Cardiac muscle cell (in vitro differentiated cells and primary cell): ENCODE results near the gene ZEB2. TPM values are rescaled to one million over a fixed set of nuclear protein-coding genes. Genes with fewer than 3 reads are reported as not detected.

ENCODE experiments used
- DNase-seq, 2 donors: peaks; one replicate each; pipeline versions ENCODE4 v3.0.0 to v3.0.0-alpha.2; 2010 to 2017; ENCODE audit warnings: low read depth in 1 of 2, low spot score in 1 of 2
- H3K27ac ChIP-seq: fragments of 200-600 bp; sonication (generic); 2 replicates; pipeline ENCODE4 v1.5.1; 2016
- H3K27me3 ChIP-seq: fragments of 200-600 bp; sonication (generic); 2 replicates; pipeline ENCODE4 v1.6.0; 2016; ENCODE audit warnings: control low read depth
- H3K36me3 ChIP-seq: fragments of 200-600 bp; sonication (generic); 2 replicates; pipeline ENCODE4 v1.5.1; 2016; ENCODE audit warnings: control low read depth
- H3K4me1 ChIP-seq: fragments of 200-600 bp; sonication (generic); 2 replicates; pipeline ENCODE4 v1.8.1; 2017; ENCODE audit warnings: low read depth, mild to moderate bottlenecking, mixed run types
- H3K4me3 ChIP-seq: fragments of 200-600 bp; sonication (generic); 2 replicates; pipeline ENCODE4 v1.5.1; 2016; ENCODE audit warnings: mild to moderate bottlenecking
- H3K9me3 ChIP-seq: fragments of 200-600 bp; sonication (generic); 2 replicates; pipeline ENCODE4 v1.5.1; 2017; ENCODE audit warnings: low read depth, mild to moderate bottlenecking, control low read depth
- polyA plus RNA-seq: library from polyadenylated mRNA; unstranded; fragments of >200 nt; fragmentation: Nextera tagmentation; extraction: Ambion mirVana; gene quantifications from 2 replicates; pipeline ENCODE4 v1.2.1, GENCODE V29; 2016
- total RNA-seq: library from RNA; depleted of rRNA; stranded (reverse); fragments of >200 nt; gene quantifications from 2 replicates; pipeline ENCODE4 v1.2.3, GENCODE V29; 2016
- TF ChIP-seq, protein P1 (sequence below): IDR thresholded peaks from 2 replicates; pipeline ENCODE4 v1.5.1; 2012; ENCODE audit warnings: low read depth, mild to moderate bottlenecking, low read length

ZEB2 gene
- total and polyA plus RNA-seq, 2 experiments from 2014 or later: 16.8 to 41.2 TPM

DNA sequence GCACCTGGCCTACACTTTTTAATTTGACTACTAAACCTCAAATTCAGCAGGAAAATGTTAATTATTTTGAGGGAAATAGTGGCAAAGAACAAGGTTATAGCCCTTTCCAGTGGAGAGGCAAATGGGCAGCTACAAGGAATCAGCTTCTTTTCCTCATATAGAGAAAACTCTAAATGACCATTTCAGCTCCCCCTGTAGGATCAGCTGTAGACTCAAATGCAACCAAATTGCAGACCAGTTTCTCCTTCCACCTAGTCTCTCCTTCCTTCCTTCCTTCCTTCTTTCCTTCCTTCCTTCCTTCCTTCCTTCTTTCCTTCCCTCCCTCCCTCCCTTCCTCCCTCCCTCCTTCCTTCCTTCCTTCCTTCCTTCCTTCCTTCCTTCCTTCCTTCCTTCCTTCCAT, 158.2 kb downstream of the ZEB2 start:
- Histone ChIP-seq H3K4me3 (no peak overlapping the region), H3K36me3 (no peaks in the 10 kb centered on the region), H3K4me1 (no peaks in the 10 kb centered on the region), H3K27me3 (no peaks in the 10 kb centered on the region), H3K27ac (no peak overlapping the region), H3K9me3 (no peaks in the 10 kb centered on the region)
- DNase-seq: no peak
- TF ChIP-seq, protein P1, sequence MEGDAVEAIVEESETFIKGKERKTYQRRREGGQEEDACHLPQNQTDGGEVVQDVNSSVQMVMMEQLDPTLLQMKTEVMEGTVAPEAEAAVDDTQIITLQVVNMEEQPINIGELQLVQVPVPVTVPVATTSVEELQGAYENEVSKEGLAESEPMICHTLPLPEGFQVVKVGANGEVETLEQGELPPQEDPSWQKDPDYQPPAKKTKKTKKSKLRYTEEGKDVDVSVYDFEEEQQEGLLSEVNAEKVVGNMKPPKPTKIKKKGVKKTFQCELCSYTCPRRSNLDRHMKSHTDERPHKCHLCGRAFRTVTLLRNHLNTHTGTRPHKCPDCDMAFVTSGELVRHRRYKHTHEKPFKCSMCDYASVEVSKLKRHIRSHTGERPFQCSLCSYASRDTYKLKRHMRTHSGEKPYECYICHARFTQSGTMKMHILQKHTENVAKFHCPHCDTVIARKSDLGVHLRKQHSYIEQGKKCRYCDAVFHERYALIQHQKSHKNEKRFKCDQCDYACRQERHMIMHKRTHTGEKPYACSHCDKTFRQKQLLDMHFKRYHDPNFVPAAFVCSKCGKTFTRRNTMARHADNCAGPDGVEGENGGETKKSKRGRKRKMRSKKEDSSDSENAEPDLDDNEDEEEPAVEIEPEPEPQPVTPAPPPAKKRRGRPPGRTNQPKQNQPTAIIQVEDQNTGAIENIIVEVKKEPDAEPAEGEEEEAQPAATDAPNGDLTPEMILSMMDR: no peak

DNA sequence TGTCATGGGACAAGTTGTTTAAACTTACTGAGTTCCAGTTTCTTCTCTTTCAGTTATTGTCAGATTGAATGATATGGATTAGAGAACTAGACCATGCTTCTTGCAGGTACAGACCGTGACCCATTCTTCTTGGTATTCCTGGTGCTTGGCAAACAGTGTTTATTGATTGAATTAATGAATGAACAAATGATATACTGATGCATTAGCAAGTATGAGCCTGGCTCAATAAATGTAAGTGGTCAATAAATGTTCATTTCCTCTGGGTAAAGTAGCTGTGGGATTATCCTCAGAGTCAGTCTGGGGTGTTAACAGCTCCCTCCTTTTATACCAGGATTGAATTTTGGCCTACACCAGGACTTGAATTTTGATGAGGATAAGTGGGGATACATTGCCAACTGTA, 160.2 kb downstream of the ZEB2 start:
- TF ChIP-seq, protein P1: no peak
- DNase-seq: no peak
- Histone ChIP-seq H3K9me3 (no peaks in the 10 kb centered on the region), H3K4me3 (no peak overlapping the region), H3K27me3 (no peaks in the 10 kb centered on the region), H3K27ac (no peak overlapping the region), H3K36me3 (no peaks in the 10 kb centered on the region), H3K4me1 (no peaks in the 10 kb centered on the region)

DNA sequence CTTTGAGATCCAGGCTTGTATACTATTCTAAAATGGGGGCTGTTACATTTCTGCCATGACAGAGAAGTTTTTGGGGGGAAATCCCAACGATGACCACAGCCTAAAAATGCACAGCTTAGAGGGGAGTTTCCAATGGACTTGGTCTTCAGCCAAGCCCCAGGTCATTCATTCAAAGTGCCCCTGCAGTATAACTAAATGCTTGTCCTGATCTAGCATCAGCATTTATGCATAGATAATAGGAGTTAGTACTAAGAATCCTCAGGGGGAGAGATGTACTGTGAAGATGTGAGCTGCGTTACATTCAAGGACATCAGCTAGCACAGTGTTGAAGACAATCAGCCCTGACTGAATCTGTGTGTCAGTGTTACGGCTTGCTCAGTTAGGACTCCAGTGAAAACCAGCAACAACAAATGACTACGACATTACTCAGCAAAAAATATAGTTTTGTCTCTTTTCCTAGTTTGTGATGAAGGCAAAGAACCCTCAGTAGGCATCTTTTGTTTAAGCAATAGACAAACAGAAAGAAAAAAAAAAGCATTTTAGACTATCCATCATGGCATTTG, 160.9 kb downstream of the ZEB2 start:
- H3K27me3 ChIP-seq: no peaks in the 10 kb centered on the region
- TF ChIP-seq, protein P1: no peak

DNA sequence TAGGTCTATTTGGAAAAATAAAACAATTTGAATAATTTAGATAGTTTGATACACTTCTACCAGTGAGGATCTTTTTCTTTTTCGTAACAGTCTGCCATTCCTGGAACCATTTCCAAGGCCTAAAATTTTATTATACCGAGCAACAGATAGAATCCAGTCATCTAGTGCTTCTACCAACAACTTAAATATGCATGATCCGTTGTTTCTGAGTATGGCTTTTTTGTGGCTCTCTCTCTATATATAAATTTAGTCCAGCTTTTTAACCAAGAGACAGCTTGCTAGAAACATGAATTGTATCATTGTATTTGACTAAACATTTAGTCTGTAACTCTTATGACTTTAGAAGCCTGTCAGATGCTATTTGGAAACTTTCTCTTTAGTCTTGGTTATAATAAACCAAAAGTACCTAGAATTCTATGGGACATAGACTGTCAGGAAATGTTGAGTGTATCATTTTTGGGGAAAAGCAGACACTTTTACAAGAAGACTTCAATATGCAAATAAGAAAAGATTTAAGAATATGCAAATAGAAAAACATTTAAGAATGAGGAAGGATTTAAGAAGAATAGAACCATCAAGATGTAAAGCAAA, 161.4 kb downstream of the ZEB2 start:
- TF ChIP-seq, protein P1: no peak
- no peak overlapping the region for H3K27ac ChIP-seq

More for the DNA sequence above, 160.9 kb downstream of the ZEB2 start:
- H3K4me3 ChIP-seq: no peak overlapping the region
- peak in 1 of 2 donors; percentile 39 for DNase-seq
- H3K9me3 ChIP-seq: no peaks in the 10 kb centered on the region
- no peaks in the 10 kb centered on the region for H3K4me1 ChIP-seq
- H3K36me3 ChIP-seq: no peaks in the 10 kb centered on the region
- H3K27ac ChIP-seq: no peak overlapping the region

DNA sequence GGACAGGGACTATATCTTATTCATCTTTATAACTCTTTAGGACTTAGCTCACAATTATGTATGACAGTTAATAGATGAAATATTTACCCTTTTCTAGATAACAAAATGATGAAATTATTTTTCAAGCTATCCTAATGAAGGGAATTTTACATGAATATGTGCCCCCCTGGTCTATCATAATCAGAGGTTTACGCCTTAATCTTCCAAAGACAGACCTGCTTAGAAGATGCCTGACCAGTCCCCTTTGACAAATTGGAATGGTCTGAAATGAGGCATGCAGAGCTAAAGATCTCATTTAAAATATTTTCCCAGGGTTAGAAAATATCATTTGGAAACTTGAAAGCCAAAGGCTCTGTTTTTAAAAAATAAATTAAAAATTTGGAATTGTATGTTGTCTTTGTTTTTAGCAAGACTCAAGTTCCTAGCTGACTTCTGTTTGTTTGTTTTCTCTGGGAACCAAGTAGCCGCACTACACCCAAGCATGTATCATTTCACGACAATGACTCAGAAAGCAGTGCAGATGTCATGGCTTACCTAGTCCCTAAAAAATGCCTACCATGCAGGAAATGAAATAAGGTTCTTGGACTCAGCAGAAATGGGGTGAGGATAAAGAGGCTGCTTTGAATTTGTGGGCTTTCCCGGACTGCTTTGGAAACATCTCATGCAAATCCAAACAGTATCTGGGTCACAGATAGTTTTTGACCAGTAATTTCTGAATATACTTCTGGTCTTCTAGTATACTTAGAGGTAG, 162.1 kb downstream of the ZEB2 start:
- H3K4me1 ChIP-seq: no peaks in the 10 kb centered on the region
- TF ChIP-seq, protein P1: no peak
- H3K9me3 ChIP-seq: no peaks in the 10 kb centered on the region
- H3K36me3 ChIP-seq: no peaks in the 10 kb centered on the region
- no peaks in the 10 kb centered on the region for H3K27me3 ChIP-seq
- no peak overlapping the region for H3K4me3 ChIP-seq
- DNase-seq: peak in 1 of 2 donors; percentile 92
- H3K27ac ChIP-seq: no peak overlapping the region

More for the DNA sequence above, 161.4 kb downstream of the ZEB2 start:
- Histone ChIP-seq H3K9me3 (no peaks in the 10 kb centered on the region), H3K36me3 (no peaks in the 10 kb centered on the region), H3K27me3 (no peaks in the 10 kb centered on the region), H3K4me1 (no peaks in the 10 kb centered on the region), H3K4me3 (no peak overlapping the region)
- DNase-seq: no peak
